BE2C (cell line): Measurements from ENCODE around the gene SLC25A10.
A peak's percentile ranks its signal among the peaks of the same experiment; 100 is the strongest.

ENCODE experiments used
- DNase-seq: peaks from one replicate; pipeline ENCODE4 v3.0.0-alpha.2; 2020
- H3K27me3 ChIP-seq: fragments of 250-450 bp; sonication (Bioruptor Pico); 2 replicates; pipeline ENCODE4 v1.5.1; 2020; ENCODE audit warnings: mild to moderate bottlenecking
- H3K36me3 ChIP-seq: fragments of 250-450 bp; sonication (Bioruptor Pico); 2 replicates; pipeline ENCODE4 v1.5.1; 2020; ENCODE audit warnings: mild to moderate bottlenecking
- H3K4me1 ChIP-seq: fragments of 250-450 bp; sonication (Bioruptor Pico); 2 replicates; pipeline ENCODE4 v1.5.1; 2020
- H3K4me3 ChIP-seq: 2 replicates; pipeline ENCODE4 v1.5.1; 2011; ENCODE audit warnings: low read depth, low read length
- H3K9me3 ChIP-seq: fragments of 250-450 bp; sonication (Bioruptor Pico); 2 replicates; pipeline ENCODE4 v1.5.1; 2020
- CTCF ChIP-seq: IDR thresholded peaks from 2 replicates; pipeline ENCODE4 v1.5.1; 2012; ENCODE audit warnings: mild to moderate bottlenecking, low read depth, low read length

SLC25A10 gene

GRCh38 chr17:81717049-81717765 is 5.1 kb downstream of the SLC25A10 start:
- no peaks in the 10 kb centered on the region; the same call in none of the 2 replicates for H3K4me1 ChIP-seq
- H3K4me3 ChIP-seq, result no peak overlapping the region
- H3K36me3 ChIP-seq, result peaks cover 14% of the 10 kb centered on the region
- no peaks in the 10 kb centered on the region for H3K27me3 ChIP-seq
- no peak for DNase-seq
- no peak for TF ChIP-seq CTCF
- H3K9me3 ChIP-seq, result no peaks in the 10 kb centered on the region; the same call in 1 of the 2 replicates

- H3K36me3 ChIP-seq, result peaks cover 14% of the 10 kb centered on the region
- H3K27me3 ChIP-seq, result no peaks in the 10 kb centered on the region
- H3K4me3 ChIP-seq, result no peak overlapping the region
- DNase-seq, result no peak
- H3K9me3 ChIP-seq, result no peaks in the 10 kb centered on the region; the same call in 1 of the 2 replicates
- no peak for TF ChIP-seq CTCF
- no peaks in the 10 kb centered on the region; the same call in none of the 2 replicates for H3K4me1 ChIP-seq
These were observed 5.6 kb downstream of the SLC25A10 start for GRCh38 chr17:81717766-81718089.

GRCh38 chr17:81719410-81720266 is 7.6 kb downstream of the SLC25A10 start:
- peaks cover 10% of the 10 kb centered on the region for H3K36me3 ChIP-seq
- no peaks in the 10 kb centered on the region; the same call in 1 of the 2 replicates for H3K9me3 ChIP-seq
- H3K4me1 ChIP-seq, result no peaks in the 10 kb centered on the region; the same call in none of the 2 replicates
- H3K27me3 ChIP-seq, result no peaks in the 10 kb centered on the region
- no peak for TF ChIP-seq CTCF
- H3K4me3 ChIP-seq, result no peak overlapping the region
- no peak for DNase-seq

DNA sequence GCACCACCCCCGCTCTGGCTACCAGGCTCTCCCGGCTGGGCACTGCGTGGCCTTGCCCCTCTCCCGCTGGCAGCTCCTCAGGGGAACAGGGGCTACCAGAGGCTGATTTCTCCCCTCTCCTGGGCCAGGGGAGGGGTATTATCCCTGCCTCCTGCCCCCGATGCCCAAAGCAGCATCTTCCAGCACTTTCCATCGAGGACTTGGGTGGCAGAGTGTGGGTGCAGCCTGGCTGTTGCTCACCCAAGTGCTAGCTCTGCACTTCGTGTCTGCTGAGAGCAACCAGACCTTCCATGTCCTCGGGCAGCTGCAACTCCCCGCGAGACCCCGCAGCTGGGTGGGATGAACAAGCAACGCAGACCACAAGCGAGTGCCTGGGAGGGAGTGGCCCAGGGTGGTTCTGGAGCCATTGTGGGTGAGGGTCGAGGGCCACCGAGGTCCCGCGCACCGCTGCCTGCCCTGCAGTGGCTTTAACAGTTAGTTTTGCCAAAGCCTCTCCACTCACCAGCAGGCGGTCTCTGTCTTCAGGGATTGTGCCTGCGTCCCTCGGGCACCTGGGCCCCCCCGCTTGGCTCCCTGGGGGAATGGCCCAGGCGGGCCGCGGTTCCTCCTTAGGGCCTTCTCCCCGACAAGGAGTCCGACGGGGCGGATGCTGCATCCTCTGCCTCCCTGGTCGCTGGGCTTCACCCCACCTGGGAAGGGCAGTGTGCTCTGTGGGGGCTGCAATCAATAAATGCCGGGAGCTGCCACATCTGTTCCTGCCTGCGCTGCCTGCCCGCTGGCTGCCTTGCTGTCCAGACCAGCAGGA is 8.4 kb downstream of the SLC25A10 start:
- H3K27me3 ChIP-seq, result no peaks in the 10 kb centered on the region

More for the DNA sequence above, 8.4 kb downstream of the SLC25A10 start:
- Histone ChIP-seq H3K9me3 (no peaks in the 10 kb centered on the region; the same call in 1 of the 2 replicates), H3K4me1 (no peaks in the 10 kb centered on the region; the same call in none of the 2 replicates), H3K4me3 (no peak overlapping the region), H3K36me3 (peaks cover 4% of the 10 kb centered on the region; the same call in 1 of the 2 replicates)
- no peak for DNase-seq
- 0 out of 2 replicates have a peak, but pooled peaks have one; percentile 5 for TF ChIP-seq CTCF
